Esophagus squamous epithelium (tissue), 5 donors: Measurements from ENCODE around the gene FHIT. TPM values are rescaled to one million over a fixed set of nuclear protein-coding genes. Genes with fewer than 3 reads are reported as not detected.

ENCODE experiments used
- DNase-seq: peaks from one replicate; lab custom pipeline; 2025; lab: John Stamatoyannopoulos, UW
- H3K27ac ChIP-seq, 4 donors: fragments of 200-600 bp; sonication (generic); one replicate each; pipeline ENCODE4 v1.5.1; 2016 to 2019; ENCODE audit warnings: mild to moderate bottlenecking in 1 of 4
- H3K27me3 ChIP-seq, 4 donors: fragments of 200-600 bp; sonication (generic); 1 replicate in 3 of 4; 2 replicates in 1 of 4; pipeline versions ENCODE4 v1.5.1 to v1.6.0; 2017 to 2021; ENCODE audit warnings: antibody characterized with exemption in 1 of 4
- H3K36me3 ChIP-seq, 3 donors: fragments of 200-600 bp; sonication (generic); one replicate each; pipeline ENCODE4 v1.5.1; 2016 to 2019
- H3K4me1 ChIP-seq, 3 donors: fragments of 200-600 bp; sonication (generic); one replicate each; pipeline ENCODE4 v1.5.1; 2017 to 2019
- H3K4me3 ChIP-seq, 4 donors: fragments of 200-600 bp; sonication (generic); 1 replicate in 3 of 4; 2 replicates in 1 of 4; pipeline ENCODE4 v1.5.1; 2016 to 2019; ENCODE audit warnings: mild to moderate bottlenecking in 2 of 4, moderate library complexity in 1 of 4
- H3K9me3 ChIP-seq, 3 donors: fragments of 200-600 bp; sonication (generic); one replicate each; pipeline ENCODE4 v1.5.1; 2016 to 2019
- CTCF ChIP-seq, 6 experiments: fragments of 450-650 bp in 4 of 6; fragments of 200-600 bp in 2 of 6; sonication (generic) in 2 of 6; IDR thresholded peaks; one replicate each; pipeline ENCODE4 v1.5.1; 2016 to 2019; ENCODE audit warnings: antibody characterized with exemption in 6 of 6, mild to moderate bottlenecking in 4 of 6, moderate library complexity in 4 of 6
- POLR2A ChIP-seq, 4 donors: fragments of 450-650 bp; IDR thresholded peaks; one replicate each; pipeline ENCODE4 v1.6.1; 2017; ENCODE audit warnings: antibody characterized with exemption in 4 of 4, mild to moderate bottlenecking in 4 of 4, moderate library complexity in 3 of 4
- WGBS, 2 donors: methylation state at CpG; one replicate each; pipeline ENCODE4 v1.1.5; 2018; 5-methylcytosine and 5-hydroxymethylcytosine counted together
- intact Hi-C: fragments of 100-400 bp; cut with DNase I; formaldehyde crosslinking; loops from one replicate; pipeline ENCODE4 v1.15.0; 2022
- total RNA-seq, 4 donors: library from RNA; depleted of rRNA; stranded (reverse); fragments of >200 nt; gene quantifications; one replicate each; pipeline ENCODE4 v1.1.0, GENCODE V29; 2016
- donor health status: DM: yes; HTN: yes; CAD: no.

Gene FHIT
- total RNA-seq, 4 donors from 2014 or later, result 0.64 to 5.7 (median 3.1) TPM

DNA sequence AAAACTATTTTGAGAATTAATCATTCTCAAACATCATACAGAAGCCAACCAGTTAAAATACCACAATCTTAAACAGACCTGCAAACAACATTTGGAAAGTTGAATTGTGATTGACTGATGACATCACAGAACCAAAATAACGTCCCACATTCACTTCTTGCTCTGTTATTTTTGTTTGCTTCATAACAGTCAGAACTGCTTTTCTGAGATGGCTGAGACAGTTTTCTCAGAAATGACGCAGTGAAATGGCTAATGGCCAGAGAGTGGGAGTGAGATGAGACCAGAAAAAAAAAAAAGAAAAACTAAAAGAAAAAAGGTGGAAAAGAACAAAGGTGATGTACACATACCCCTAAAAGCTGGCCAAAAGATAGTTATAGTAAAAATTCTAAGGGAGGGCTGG lies 1061.2 kb downstream of the FHIT start:
- DNase-seq, result no peak
- intact Hi-C loops, result no loop called here
- 30 to 54% methylated on average over 2 of the region's 2 CpGs for WGBS, 2 donors
- Histone ChIP-seq H3K9me3 (no peaks in the 10 kb centered on the region), H3K4me1 (no peaks in the 10 kb centered on the region), H3K4me3 (no peak overlapping the region), H3K27ac (no peak overlapping the region), H3K27me3 (no peaks in the 10 kb centered on the region), H3K36me3 (no peaks in the 10 kb centered on the region)
- no peak for TF ChIP-seq CTCF (IDR thresholded peaks at IDR 0.05)

DNA sequence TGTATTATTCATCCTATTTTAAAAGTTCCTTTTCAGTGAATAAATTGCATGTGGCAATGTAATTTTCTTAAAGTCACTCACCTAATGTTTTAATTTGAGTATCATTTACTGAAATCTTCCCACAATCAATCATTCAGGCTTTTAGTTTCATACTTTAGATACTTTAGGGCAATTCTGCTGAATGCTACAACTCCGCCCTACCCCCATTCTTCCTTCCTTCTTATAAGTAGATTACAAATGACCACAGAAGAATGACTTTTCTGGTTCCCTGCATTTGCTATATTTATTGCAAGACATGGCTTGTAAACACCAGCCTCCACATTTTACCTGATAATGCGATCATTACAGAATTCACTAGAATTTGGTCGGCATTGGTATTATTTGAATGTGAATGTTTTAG lies 1061.9 kb downstream of the FHIT start:
- no peak for TF ChIP-seq POLR2A (IDR thresholded peaks at IDR 0.05)
- no peak for TF ChIP-seq CTCF (IDR thresholded peaks at IDR 0.05)
- H3K27ac ChIP-seq, result no peak overlapping the region
- intact Hi-C loops, result no loop called here
- H3K36me3 ChIP-seq, result no peaks in the 10 kb centered on the region
- no peaks in the 10 kb centered on the region for H3K9me3 ChIP-seq
- no peak for DNase-seq
- no peaks in the 10 kb centered on the region for H3K4me1 ChIP-seq
- no peaks in the 10 kb centered on the region for H3K27me3 ChIP-seq
- WGBS, 2 donors, result 80 to 82% methylated on average over 3 of the region's 3 CpGs
- no peak overlapping the region for H3K4me3 ChIP-seq

GRCh38 chr3:60188803-60189202 lies 1062.4 kb downstream of the FHIT start:
- TF ChIP-seq CTCF (IDR thresholded peaks at IDR 0.05), result no peak
- TF ChIP-seq POLR2A (IDR thresholded peaks at IDR 0.05), result no peak
- Histone ChIP-seq H3K36me3 (no peaks in the 10 kb centered on the region), H3K4me3 (no peak overlapping the region), H3K9me3 (no peaks in the 10 kb centered on the region), H3K27ac (no peak overlapping the region), H3K4me1 (no peaks in the 10 kb centered on the region), H3K27me3 (no peaks in the 10 kb centered on the region)
- DNase-seq, result no peak
- WGBS, 2 donors, result 47 to 59% methylated on average over 2 of the region's 2 CpGs
- intact Hi-C loops, result no loop called here

DNA sequence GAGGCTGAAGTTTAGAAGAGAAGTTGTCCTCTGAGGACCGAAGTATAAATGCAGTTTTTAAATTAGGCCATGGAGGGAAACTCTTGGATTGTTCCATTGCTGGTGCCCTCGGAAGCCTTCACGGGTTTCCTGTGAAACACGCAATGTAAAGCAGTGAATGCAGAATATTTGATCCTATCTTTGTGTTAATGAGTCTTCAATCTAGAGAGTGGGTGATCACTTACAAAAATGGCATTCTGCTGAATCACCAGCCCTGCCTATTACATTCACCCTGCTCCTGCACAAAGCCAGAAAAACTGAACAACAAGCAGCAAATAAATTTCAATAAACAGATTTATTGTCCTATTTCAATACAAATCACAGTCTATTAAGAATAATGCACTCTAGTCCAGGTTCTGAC lies 1063.9 kb downstream of the FHIT start:
- 92% methylated on average over 4 of the region's 4 CpGs for WGBS, 2 donors
- intact Hi-C loops, result no loop called here

DNA sequence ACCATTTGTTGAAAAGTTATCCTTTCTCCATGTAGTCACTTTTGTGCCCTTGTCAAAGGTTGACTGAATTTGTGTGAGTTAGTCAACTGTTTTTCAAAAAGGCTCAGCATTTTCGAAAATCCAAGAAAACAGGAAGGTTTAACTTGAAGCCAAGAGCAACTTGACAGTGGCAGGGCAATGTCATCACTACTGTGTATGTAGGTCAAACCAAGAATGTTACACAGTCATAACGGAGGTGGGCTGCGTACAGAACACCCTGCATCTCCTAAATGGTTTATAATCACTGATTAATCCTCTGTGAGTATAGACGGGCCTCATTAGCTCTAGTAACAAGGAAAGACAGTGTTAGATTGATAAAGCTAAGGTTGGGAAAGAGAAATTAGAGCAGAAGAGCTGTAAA lies 1064.9 kb downstream of the FHIT start:
- TF ChIP-seq CTCF (IDR thresholded peaks at IDR 0.05), result no peak
- no peak for TF ChIP-seq POLR2A (IDR thresholded peaks at IDR 0.05)
- Histone ChIP-seq H3K4me3 (no peak overlapping the region), H3K27me3 (no peaks in the 10 kb centered on the region), H3K4me1 (no peaks in the 10 kb centered on the region), H3K27ac (no peak overlapping the region), H3K9me3 (no peaks in the 10 kb centered on the region), H3K36me3 (no peaks in the 10 kb centered on the region)
- WGBS, 2 donors, result 64 to 67% methylated on average over 4 of the region's 4 CpGs
- intact Hi-C loops, result no loop called here
- no peak for DNase-seq

More for the DNA sequence above, 1063.9 kb downstream of the FHIT start:
- no peaks in the 10 kb centered on the region for H3K27me3 ChIP-seq
- H3K36me3 ChIP-seq, result no peaks in the 10 kb centered on the region
- H3K9me3 ChIP-seq, result no peaks in the 10 kb centered on the region
- no peak for TF ChIP-seq POLR2A (IDR thresholded peaks at IDR 0.05)
- no peak for TF ChIP-seq CTCF (IDR thresholded peaks at IDR 0.05)
- no peak for DNase-seq
- no peaks in the 10 kb centered on the region for H3K4me1 ChIP-seq
- H3K27ac ChIP-seq, result no peak overlapping the region
- no peak overlapping the region for H3K4me3 ChIP-seq
